Fibroblast of the aortic adventitia (primary cell): Measurements from ENCODE around the gene ANAPC4. TPM values are rescaled to one million over a fixed set of nuclear protein-coding genes. Genes with fewer than 3 reads are reported as not detected.
"Not testable (repeated sequence)": the region's sequence is repeated elsewhere in the genome, so short reads cannot be mapped to it uniquely, and the experiment has no call there.

Source experiments
- DNase-seq: peaks from one replicate; pipeline ENCODE4 v3.0.0-alpha.2; 2010; ENCODE audit warnings: low read depth
- H3K4me3 ChIP-seq: 2 replicates; pipeline ENCODE4 v1.5.1; 2011; ENCODE audit warnings: low read depth, mild to moderate bottlenecking, control low read depth, low read length, moderate library complexity
- CTCF ChIP-seq: IDR thresholded peaks from 2 replicates; pipeline ENCODE4 v1.5.1; 2011; ENCODE audit warnings: mild to moderate bottlenecking, low read length, control low read depth, inconsistent platforms; ENCODE audit not compliant: insufficient read depth
- total RNA-seq: library from RNA; depleted of rRNA; stranded (reverse); fragments of >200 nt; gene quantifications from 2 replicates; pipeline ENCODE4 v1.2.3, GENCODE V29; 2012; ENCODE audit warnings: low replicate concordance

Gene ANAPC4
- total RNA-seq: 30.7 and 35.2 TPM in 2 replicates

- DNase-seq: peak; percentile 84
- peak within 1 kb of the TSS; percentile 93 for H3K4me3 ChIP-seq
- no peak for TF ChIP-seq CTCF
Observed at GRCh38 chr4:25376754-25377571, at the start of gene ANAPC4. Gene ANAPC4, plus strand, starts transcription at chr4:25377263. Its CDS starts 165 bp downstream, at chr4:25377428.

- H3K4me3 ChIP-seq, DNase-seq: not testable (repeated sequence)
Observed at GRCh38 chr4:25328463-25328862, 48.6 kb upstream of the ANAPC4 start.

GRCh38 chr4:25330335-25330734 is 46.7 kb upstream of the ANAPC4 start:
- no peak for DNase-seq
- no peak overlapping the region for H3K4me3 ChIP-seq
- TF ChIP-seq CTCF: no peak

GRCh38 chr4:25330905-25331808 is 45.9 kb upstream of the ANAPC4 start:
- H3K4me3 ChIP-seq: peak overlapping the region; percentile 40
- peak; percentile 28 for DNase-seq
- TF ChIP-seq CTCF: no peak

GRCh38 chr4:25343671-25344070 is 33.4 kb upstream of the ANAPC4 start:
- no peak for TF ChIP-seq CTCF
- no peak for DNase-seq
- no peak overlapping the region for H3K4me3 ChIP-seq

GRCh38 chr4:25345744-25346143 is 31.3 kb upstream of the ANAPC4 start:
- no peak overlapping the region for H3K4me3 ChIP-seq
- DNase-seq: no peak
- TF ChIP-seq CTCF: no peak

- no peak for DNase-seq
- TF ChIP-seq CTCF: no peak
- H3K4me3 ChIP-seq: no peak overlapping the region
Observed at GRCh38 chr4:25346913-25347312, 30.1 kb upstream of the ANAPC4 start.
